Measurements from ENCODE around the gene FUT9.

- no peak for TF ChIP-seq CTCF (IDR thresholded peaks at IDR 0.05; ENCODE audit: low read depth, low read length)
- TF ChIP-seq EZH2phosphoT487 (IDR thresholded peaks at IDR 0.05; ENCODE audit: low read depth), result no peak
These were observed 73.4 kb downstream of the FUT9 start for GRCh38 chr6:96089173-96089572.
